ENCODE results near the gene SP1.
"Not testable (repeated sequence)": the region's sequence is repeated elsewhere in the genome, so short reads cannot be mapped to it uniquely, and the experiment has no call there.

The SP1 gene

GRCh38 chr12:53355121-53355520 lies 24.9 kb upstream of the SP1 start:
- no peak for TF ChIP-seq CTCF (IDR thresholded peaks at IDR 0.05; ENCODE audit: control insufficient read depth, extremely low read depth, insufficient read depth)
- DNase-seq (ENCODE audit: low read depth): no peak
- no peak overlapping the region for H3K4me3 ChIP-seq (ENCODE audit: low read depth, low read length)

GRCh38 chr12:53358836-53359419 lies 21.0 kb upstream of the SP1 start:
- no peak for TF ChIP-seq CTCF (IDR thresholded peaks at IDR 0.05; ENCODE audit: control insufficient read depth, extremely low read depth, insufficient read depth)
- H3K4me3 ChIP-seq (ENCODE audit: low read depth, low read length): no peak overlapping the region
- DNase-seq (ENCODE audit: low read depth): no peak

DNA sequence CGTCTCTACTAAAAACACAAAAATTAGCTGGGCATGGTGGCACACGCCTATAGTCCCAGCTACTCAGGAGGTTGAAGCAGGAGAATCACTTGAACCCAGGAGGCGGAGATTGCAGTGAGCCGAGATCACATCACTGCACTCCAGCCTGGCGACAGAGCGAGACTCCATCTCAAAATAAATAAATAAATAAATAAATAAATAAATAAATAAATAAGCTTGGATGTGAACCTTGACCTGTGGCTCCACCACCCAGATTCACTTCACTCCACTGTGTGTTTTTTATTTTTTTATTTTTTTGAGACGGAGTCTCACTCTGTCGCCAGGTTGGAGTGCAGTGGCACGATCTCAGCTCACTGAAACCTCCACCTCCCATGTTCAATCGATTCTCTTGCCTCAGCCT lies 18.3 kb upstream of the SP1 start:
- DNase-seq (ENCODE audit: low read depth); H3K4me3 ChIP-seq (ENCODE audit: low read depth, low read length): not testable (repeated sequence)

GRCh38 chr12:53365245-53365904 lies 14.6 kb upstream of the SP1 start:
- no peak for TF ChIP-seq CTCF (IDR thresholded peaks at IDR 0.05; ENCODE audit: control insufficient read depth, extremely low read depth, insufficient read depth)
- H3K4me3 ChIP-seq (ENCODE audit: low read depth, low read length): no peak overlapping the region
- no peak for DNase-seq (ENCODE audit: low read depth)

DNA sequence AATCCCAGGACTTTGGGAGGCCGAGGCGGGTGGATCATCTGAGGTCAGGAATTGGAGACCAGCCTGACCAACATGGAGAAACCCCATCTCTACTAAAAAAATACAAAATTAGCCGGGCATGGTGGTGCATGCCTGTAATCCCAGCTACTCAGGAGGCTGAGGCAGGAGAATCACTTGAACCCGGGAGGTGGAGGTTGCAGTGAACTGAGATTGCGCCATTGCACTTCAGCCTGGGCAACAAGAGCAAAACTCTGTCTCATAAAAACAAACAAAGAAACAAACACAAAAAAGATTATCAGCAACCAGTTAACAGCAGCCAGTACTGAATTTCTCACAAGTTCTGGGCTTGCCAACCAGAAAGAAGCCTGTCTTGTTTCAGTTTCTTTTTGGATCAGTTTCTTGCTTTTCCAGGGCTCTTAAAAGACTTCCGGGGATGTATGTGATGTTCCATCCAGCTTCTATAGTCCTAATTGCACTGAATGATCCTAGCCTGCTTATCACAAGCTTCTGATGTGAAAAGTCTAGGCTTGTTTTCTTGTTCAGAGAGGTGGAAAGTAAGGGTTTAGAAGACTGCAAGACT lies 6.3 kb upstream of the SP1 start:
- not testable (repeated sequence) for DNase-seq (ENCODE audit: low read depth); H3K4me3 ChIP-seq (ENCODE audit: low read depth, low read length)

- DNase-seq (ENCODE audit: low read depth); H3K4me3 ChIP-seq (ENCODE audit: low read depth, low read length): not testable (repeated sequence)
Measured at GRCh38 chr12:53374277-53374676, 5.7 kb upstream of the SP1 start.

DNA sequence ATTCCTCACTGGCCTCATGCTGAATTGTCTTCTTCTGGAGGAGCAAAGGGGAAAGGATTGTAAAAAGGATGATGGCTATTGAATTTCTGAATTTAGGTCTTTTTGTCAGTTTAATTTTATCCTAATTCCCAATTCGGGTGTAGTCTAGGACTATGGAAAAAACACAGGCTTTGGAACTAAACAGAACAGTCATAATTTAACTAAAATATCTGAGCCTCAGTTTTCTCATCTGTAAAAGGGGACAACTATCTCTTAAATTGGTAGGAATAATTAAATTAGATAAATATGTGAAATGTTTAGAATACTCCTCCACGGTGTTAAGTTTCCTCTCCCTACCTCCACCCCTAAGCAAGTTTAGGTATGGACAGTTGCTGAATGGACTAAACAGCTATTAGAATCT lies 3.2 kb upstream of the SP1 start:
- H3K4me3 ChIP-seq (ENCODE audit: low read depth, low read length): no peak overlapping the region
- TF ChIP-seq CTCF (IDR thresholded peaks at IDR 0.05; ENCODE audit: control insufficient read depth, extremely low read depth, insufficient read depth): no peak
- DNase-seq (ENCODE audit: low read depth): no peak

- no peak for TF ChIP-seq CTCF (IDR thresholded peaks at IDR 0.05; ENCODE audit: control insufficient read depth, extremely low read depth, insufficient read depth)
- DNase-seq (ENCODE audit: low read depth): no peak
- no peak overlapping the region for H3K4me3 ChIP-seq (ENCODE audit: low read depth, low read length)
Measured at GRCh38 chr12:53378222-53378621, 1.8 kb upstream of the SP1 start.

All from LNCaP clone FGC (cell line).